GM18861 (cell line): ENCODE results near the gene LUC7L.
A peak's percentile ranks its signal among the peaks of the same experiment; 100 is the strongest.
"Not testable (repeated sequence)": the region's sequence is repeated elsewhere in the genome, so short reads cannot be mapped to it uniquely, and the experiment has no call there.

Experiments used
- ATAC-seq: cut with Tn5 transposase; IDR thresholded peaks from one replicate; pipeline ENCODE4 v1.9.1; 2021; ENCODE audit not compliant: unreplicated experiment

LUC7L gene, protein sequence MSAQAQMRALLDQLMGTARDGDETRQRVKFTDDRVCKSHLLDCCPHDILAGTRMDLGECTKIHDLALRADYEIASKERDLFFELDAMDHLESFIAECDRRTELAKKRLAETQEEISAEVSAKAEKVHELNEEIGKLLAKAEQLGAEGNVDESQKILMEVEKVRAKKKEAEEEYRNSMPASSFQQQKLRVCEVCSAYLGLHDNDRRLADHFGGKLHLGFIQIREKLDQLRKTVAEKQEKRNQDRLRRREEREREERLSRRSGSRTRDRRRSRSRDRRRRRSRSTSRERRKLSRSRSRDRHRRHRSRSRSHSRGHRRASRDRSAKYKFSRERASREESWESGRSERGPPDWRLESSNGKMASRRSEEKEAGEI

GRCh38 chr16:228852-229730, at the start of gene LUC7L:
LUC7L (minus strand) TSS chr16:229449; CDS start chr16:229339, 110 bp downstream.
- peak; percentile 71 for ATAC-seq

- no peak for ATAC-seq
Measured at GRCh38 chr16:278863-279366, 49.7 kb upstream of the LUC7L start.

GRCh38 chr16:276426-277077, 47.3 kb upstream of the LUC7L start:
- ATAC-seq, result no peak

- ATAC-seq, result no peak
Measured at GRCh38 chr16:275786-276232, 46.6 kb upstream of the LUC7L start, which contains the start of gene RGS11. RGS11 (minus strand) TSS chr16:275944; CDS start chr16:275911, 33 bp downstream.

GRCh38 chr16:275041-275641, 45.9 kb upstream of the LUC7L start:
- ATAC-seq, result no peak

GRCh38 chr16:273547-274421, 44.5 kb upstream of the LUC7L start:
- ATAC-seq, result no peak

DNA sequence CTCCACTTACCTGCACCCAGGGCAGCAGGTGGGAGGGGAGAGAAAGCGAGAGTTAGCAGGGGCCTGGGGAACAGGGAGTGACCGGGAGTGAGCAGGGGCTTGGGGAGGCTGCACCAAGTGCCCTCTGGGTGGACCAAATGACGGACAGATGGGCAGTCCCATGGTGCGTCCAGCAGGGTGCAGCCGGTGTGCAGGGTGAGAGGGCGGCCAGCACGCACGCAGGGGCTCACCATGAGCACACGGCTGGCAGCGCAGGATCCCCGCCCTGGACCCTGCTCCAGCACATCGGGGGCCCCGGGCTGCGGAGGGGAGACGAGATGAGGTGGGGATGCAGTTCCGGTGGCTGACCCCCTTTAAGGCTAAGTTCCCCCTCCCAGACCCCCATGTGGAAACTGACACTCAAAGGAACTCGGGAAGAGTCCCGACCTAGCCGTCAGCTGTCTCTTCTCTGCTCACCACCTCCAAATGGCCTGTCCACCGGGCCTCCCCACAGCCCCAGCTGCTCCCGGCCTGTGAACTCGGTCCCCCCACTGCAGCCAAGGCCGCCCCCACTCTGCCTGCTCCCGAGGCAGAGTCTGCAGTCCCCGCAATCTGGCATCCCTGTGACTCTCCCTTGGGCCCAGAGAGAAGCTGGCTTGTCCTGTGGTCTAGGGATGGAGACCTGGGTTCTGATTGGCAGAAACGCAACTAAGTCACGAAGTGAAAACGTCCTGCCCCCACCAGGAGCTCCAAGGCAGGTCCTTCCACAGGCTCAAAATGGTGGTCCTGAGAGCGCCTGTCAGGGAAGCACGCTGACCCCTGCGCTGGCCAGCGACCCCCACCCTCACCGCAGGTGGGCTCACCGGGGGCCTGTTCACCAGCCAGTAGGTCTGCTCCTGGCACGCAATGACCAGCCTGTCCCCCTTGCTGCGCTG, 43.6 kb upstream of the LUC7L start:
- no peak for ATAC-seq

DNA sequence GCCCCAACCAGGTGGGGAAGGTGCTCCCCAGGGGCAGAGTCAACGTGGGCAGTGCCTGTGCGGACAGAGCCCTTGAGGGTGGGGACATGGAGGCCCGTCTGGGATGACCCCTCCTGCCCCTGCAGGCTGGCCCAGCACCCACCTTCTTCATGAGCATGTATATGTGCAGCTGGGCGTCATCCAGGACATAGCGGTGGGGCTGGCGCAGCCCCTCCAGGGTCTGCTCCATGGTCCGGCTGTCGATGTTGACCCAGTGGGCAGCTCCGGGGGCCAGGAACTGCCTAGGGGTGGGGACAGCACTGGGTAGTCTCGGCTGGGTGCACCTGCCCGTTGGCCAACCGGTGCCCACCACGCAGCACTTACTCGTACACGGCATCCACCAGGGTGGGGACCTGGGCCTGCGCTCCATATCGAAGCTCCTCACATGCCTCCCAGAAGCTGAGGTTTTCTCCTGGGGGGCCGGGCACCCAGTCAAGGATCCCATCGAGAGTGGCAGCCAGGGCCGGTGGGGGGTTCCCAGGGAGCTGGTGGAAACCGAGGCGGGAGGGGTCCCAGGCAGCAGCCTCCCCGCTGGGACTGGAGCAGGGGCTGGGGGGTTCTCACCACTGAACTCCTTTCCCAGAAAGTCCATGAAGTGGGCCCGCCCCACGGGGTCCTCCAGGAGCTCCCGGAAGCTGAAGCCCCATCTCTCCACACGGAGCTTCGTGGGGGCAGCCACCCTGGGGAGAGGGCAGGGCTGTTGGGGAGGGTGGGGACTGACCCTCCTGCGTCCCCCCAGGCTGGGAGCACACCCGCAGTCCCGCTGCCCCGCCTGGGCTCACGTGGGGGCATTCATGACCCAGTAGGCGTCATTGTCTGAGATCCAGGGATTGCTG, 41.4 kb upstream of the LUC7L start:
- no peak for ATAC-seq

GRCh38 chr16:269061-269796, 40.0 kb upstream of the LUC7L start:
- no peak for ATAC-seq

DNA sequence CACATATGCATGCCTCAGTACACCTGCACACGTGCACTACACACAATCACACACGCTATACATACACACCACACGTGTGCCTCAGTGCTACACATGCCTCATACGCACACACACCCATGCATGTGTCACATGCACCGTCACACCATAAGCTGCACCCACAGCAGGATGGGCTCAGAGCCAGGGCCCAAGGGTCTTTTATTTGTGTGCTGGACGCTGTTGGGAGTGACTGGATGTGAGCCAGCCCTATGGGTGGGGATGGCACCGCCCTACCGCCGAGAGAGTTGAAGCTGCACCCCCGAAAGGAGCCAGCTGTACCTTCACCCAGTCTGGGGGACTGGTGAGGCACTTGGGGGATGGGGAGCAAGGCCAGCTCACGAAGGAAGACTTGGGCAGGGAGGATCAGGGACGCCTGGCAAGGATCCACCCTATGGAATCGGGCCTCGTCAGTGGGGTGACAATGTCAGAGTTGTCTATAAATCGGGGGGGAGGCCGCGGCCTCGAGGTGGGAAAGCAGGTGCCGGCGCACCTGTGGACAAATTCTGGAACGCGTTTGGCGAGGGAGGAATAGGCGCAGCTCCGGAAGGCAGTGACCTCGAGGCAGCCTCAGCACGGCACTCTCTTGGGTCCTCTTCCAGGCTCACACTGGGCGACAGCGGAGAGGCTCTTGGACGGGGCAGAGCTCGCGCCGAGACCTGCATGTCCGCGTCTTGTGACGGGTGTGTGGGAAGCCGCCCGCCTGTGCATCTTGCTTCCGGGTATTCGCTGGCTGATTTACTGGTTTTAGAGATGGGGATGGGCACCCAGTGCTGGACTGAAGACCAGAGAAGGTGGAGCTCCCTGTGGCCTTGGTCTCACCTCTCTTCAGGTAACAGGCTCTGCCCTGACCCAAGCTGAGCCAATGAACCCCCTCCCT, 39.1 kb upstream of the LUC7L start:
- ATAC-seq, result no peak

- not testable (repeated sequence) for ATAC-seq
Measured at GRCh38 chr16:267562-267961, 38.3 kb upstream of the LUC7L start.

DNA sequence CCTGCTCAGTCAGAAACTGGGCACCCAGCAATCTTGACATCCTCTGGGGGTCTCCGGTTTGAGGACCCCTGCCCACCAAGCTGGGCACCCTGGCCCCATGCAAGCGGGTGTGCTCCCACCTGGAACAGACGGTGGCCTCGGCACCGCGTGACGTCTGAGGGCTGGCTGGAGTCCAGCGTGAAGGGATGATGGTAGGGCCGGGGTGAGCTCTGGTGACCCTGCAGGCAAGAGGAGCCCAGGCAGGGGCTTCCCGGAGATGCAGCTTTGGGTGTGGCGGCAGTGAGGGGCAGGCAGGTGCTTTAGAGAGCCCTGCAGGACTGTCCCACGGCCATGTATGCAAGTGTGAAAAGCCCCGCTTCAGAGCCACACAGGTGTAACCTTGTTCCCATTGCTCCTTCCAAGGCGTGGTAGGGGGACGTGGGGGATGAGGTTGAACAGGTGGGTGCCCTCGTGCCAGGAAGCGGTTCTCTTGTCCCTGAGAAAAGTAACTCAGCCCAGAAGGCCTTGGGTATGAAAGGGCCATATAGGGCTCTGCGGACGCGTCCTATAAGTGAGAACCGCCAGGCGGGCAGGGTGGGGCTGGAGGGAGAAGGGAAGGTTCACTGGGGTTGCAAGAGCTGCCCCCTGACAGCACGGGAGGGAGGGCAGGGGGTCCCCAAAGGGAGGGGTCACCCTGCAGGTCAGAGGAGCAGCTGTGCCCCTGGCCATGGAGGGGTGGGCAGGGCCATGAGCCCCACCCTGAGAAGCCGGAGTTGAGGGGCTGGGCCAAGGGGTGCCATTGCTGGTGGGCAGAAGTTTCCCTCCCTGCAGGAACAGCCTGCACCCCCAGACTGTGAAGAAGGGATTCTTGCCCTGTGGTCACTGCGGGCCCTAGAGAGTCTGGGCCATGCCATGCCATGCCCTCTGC, 37.3 kb upstream of the LUC7L start:
- no peak for ATAC-seq

GRCh38 chr16:265711-266110, 36.5 kb upstream of the LUC7L start:
- ATAC-seq, result no peak

DNA sequence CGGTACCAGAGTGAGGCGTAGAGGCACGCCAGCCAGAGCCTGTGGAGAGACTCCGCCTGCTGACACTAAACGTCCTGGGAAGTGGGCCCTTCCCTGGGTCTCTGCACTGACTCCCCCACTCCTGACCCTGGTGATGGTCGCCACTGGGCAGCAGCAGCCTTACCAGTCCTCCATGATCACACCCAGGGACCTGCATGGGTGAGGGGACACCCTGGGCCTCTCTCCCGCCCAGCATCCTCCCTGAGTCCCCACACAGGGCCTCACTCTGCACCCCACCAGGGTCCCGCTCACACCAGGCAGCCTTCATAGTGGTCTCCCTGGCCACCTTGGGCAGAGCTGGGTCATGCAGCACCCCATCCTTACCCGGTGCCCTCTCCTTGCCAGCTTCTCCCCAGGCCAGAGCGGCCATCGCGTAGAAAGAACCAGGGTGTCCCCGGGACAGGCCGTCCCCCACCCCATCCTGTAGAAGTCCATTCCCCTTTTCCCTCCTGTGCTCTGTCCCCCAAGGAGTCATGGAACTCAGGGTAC, 35.8 kb upstream of the LUC7L start:
- no peak for ATAC-seq

GRCh38 chr16:264440-264951, 35.2 kb upstream of the LUC7L start:
- no peak for ATAC-seq
